ENCODE data around the gene LYRM7. TPM values are rescaled to one million over a fixed set of nuclear protein-coding genes. Genes with fewer than 3 reads are reported as not detected.

The LYRM7 gene
- total RNA-seq, 4 donors from 2014 or later: 6.6 to 8.8 (median 7.9) TPM

DNA sequence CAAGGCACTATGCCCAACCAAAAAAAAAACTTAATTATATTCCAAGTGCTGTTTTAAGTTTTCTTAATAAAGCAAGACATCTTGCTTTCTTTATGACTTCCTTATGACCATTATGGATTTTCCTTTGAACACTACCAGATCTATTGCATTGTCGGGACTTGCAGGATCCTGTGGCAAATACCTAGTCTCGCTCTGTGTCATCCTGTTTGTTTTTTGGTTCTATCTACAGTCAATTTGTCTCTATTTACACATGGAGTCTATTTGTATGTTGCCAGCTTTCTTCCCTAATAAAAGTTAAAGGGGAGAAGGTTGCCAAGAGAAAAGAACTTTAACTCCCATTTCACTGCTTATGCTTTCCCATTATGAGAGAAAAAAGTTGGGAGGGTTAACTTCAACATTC, 10.6 kb upstream of the LYRM7 start:
- Histone ChIP-seq H3K36me3 (peaks cover 0 to 48% (median 0%) of the 10 kb centered on the region in 3 donors), H3K4me3 (no peak overlapping the region), H3K4me1 (peaks cover 0 to 11% (median 5%) of the 10 kb centered on the region in 4 donors), H3K27me3 (no peaks in the 10 kb centered on the region), H3K9me3 (no peaks in the 10 kb centered on the region), H3K27ac (no peak overlapping the region)
- no peak for DNase-seq
- TF ChIP-seq, protein P1, sequence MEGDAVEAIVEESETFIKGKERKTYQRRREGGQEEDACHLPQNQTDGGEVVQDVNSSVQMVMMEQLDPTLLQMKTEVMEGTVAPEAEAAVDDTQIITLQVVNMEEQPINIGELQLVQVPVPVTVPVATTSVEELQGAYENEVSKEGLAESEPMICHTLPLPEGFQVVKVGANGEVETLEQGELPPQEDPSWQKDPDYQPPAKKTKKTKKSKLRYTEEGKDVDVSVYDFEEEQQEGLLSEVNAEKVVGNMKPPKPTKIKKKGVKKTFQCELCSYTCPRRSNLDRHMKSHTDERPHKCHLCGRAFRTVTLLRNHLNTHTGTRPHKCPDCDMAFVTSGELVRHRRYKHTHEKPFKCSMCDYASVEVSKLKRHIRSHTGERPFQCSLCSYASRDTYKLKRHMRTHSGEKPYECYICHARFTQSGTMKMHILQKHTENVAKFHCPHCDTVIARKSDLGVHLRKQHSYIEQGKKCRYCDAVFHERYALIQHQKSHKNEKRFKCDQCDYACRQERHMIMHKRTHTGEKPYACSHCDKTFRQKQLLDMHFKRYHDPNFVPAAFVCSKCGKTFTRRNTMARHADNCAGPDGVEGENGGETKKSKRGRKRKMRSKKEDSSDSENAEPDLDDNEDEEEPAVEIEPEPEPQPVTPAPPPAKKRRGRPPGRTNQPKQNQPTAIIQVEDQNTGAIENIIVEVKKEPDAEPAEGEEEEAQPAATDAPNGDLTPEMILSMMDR (IDR thresholded peaks at IDR 0.05): no peak
- TF ChIP-seq POLR2A (IDR thresholded peaks at IDR 0.05): no peak

DNA sequence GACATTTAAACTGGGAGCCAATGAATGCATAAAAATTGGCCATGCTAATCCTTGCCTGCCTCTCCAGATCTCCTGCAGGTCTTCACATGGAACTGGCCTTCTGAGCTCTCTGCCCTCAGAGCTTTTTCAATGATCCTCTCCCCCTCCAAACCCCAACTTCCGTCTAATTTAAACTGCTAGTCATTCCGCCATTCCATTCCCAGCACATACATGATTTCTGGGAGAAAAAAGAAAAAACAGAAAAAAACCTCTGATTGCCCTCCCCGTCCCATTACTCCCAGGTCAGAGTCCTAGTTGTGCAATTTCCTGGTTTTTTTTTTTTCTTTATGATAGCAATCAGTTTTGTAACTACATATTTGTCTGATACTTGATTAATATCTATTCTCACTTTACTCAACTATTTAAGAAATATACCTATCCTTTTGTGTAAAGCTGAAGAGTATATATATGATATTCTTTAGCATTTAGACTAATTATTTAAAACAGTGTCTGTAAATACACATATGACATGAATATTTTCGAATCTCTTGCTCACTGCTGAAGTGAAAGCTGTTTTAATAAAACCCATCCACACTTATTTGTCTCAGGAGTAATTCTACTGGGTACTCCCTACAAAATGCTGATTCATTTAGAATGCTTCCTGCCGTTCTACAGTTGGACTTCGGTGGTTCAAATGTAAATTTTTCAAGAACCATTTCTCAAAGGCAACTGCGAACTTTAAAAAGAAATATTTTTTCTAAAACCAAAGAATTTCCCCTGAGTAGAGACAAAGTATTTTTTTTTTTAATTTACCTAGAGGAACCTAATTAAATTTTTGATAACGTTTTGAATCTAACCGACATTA, 7.2 kb upstream of the LYRM7 start:
- Histone ChIP-seq H3K36me3 (peaks cover 0 to 43% (median 0%) of the 10 kb centered on the region in 3 donors), H3K4me3 (peak overlapping the region; percentile 68 to 95 (median 76)), H3K9me3 (no peaks in the 10 kb centered on the region), H3K27me3 (no peaks in the 10 kb centered on the region), H3K27ac (peak overlapping the region; percentile 90 to 99 (median 94)), H3K4me1 (peaks cover 0 to 17% (median 7%) of the 10 kb centered on the region in 4 donors)
- no peak for TF ChIP-seq POLR2A (IDR thresholded peaks at IDR 0.05)
- TF ChIP-seq, protein P1 (IDR thresholded peaks at IDR 0.05): peak in 1 of 6 experiments; percentile 18
- no peak for DNase-seq

DNA sequence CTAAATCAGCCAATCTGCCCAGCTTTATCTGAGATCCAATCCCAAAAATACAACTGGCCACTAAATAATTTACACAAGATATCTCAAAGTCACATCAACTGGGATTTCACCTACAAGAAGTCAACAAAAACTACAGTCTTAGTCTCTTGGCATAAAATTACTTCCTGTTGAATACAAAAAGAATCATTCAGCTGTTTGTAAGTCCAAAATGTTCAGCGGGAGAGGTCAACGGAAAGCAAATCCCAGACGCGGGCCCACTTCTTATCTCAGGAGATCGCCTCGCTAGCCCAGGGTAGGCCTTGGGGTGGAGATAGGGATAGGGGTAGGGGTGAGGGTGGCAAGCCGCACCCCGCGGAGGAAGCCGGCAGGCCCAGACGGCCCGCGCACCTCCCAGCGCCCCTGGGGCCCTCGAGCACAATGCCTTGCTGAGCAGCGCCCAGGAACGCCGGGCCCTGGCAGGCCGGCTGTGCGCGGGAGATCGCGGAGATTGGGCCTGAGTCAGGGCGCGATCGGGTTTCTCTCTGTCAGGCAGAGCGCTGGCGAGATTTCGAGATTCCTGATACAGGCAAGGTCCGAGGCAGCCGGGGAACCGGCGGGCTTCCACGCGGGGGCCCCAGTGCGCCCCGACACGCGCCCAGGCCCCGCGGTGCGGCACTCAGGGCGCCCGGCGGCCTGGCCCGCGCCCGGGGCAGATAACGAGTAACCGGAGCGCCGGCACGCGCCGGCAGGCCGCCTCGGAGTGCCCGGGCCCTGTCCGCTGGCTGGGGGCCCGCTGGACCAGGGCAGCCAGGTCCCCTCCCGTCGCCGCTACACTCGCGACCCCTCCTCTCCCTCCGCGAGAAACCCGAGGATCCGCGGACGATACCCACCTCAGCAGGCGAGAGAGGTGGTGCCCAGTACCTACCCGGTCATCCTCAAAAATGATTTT, 6.3 kb upstream of the LYRM7 start:
- Histone ChIP-seq H3K27ac (peak overlapping the region; percentile 90 to 99 (median 94)), H3K27me3 (no peaks in the 10 kb centered on the region), H3K9me3 (no peaks in the 10 kb centered on the region), H3K4me1 (peaks cover 0 to 17% (median 7%) of the 10 kb centered on the region in 4 donors), H3K36me3 (peaks cover 0 to 33% (median 0%) of the 10 kb centered on the region in 3 donors), H3K4me3 (peak overlapping the region; percentile 68 to 95 (median 76))
- DNase-seq: peak; percentile 75 to 88 (median 85)
- TF ChIP-seq, protein P1 (IDR thresholded peaks at IDR 0.05): peak in 5 of 6 experiments; percentile 16 to 37 (median 27)
- TF ChIP-seq POLR2A (IDR thresholded peaks at IDR 0.05): peak in 1 of 2 donors; percentile 48

DNA sequence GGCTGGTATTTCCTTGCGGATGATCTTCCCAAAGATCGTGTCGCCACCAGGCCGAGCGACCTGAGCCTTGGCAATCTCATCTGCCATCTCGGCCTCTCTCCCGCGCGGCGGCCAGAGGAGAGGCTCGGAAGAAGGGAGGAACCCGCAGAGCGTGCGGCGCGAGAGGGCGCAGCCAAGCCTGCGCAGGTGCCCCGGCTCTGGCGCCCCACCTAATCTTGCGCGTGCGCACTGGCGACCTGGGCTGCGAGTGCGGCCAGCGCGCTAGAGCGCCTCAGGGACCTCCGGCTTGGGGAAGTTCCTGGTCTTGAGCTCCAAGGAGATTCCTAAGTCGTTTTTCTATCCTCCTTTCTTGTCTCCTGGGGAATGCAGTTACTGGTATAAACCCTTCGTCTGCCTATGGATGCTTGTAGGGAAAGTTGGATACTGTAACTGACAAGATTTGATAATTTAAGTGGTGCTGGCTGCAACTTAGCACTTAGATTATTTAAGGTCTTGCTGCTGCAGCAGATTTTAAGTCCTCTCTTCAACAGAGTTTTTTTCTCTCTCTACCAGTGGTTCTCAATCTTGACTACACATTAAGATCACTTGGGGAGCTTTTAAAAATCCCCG, 5.5 kb upstream of the LYRM7 start, which contains the start of gene HINT1:
Gene HINT1 (minus strand): TSS at position 138 of the 609 bp plus-strand sequence. CDS start 51 bp downstream, at position 87.
- TF ChIP-seq, protein P1 (IDR thresholded peaks at IDR 0.05): peak in 3 of 6 experiments; percentile 15 to 30 (median 21)
- peak; percentile 75 to 87 for TF ChIP-seq POLR2A (IDR thresholded peaks at IDR 0.05)

DNA sequence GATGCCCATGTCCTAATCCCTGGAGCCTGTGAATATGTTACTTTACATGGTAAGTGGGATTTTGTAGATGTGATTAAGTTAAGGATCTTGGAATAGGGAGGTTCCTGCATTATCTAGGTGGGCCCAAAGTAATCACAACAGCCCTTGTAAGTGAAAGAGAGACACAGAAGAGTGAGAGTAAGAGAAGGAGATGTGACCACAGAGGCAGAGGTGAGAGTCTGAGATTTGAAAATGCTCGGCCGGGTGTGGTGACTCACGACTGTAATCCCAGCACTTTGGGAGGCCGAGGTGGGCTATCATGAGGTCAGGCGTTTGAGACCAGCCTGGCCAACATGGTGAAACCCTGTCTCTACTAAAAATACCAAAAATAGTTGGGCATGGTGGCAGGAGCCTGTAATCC, 3.1 kb upstream of the LYRM7 start:
- TF ChIP-seq POLR2A (IDR thresholded peaks at IDR 0.05): no peak
- TF ChIP-seq, protein P1 (IDR thresholded peaks at IDR 0.05): no peak
- Histone ChIP-seq H3K9me3 (no peaks in the 10 kb centered on the region), H3K4me1 (peaks cover 0 to 28% (median 7%) of the 10 kb centered on the region in 4 donors), H3K27ac (no peak overlapping the region), H3K36me3 (peaks cover 0 to 1% (median 0%) of the 10 kb centered on the region in 3 donors), H3K27me3 (no peaks in the 10 kb centered on the region), H3K4me3 (no peak overlapping the region)
- DNase-seq: no peak

More for the DNA sequence above, 5.5 kb upstream of the LYRM7 start, which contains the start of gene HINT1:
- DNase-seq: peak; percentile 92 to 97 (median 96)
- Histone ChIP-seq H3K27me3 (no peaks in the 10 kb centered on the region), H3K4me1 (peaks cover 0 to 17% (median 7%) of the 10 kb centered on the region in 4 donors), H3K4me3 (peak within 1 kb of the TSS; percentile 68 to 95 (median 76)), H3K27ac (peak within 1 kb of the TSS; percentile 90 to 99 (median 94)), H3K36me3 (peaks cover 0 to 25% (median 0%) of the 10 kb centered on the region in 3 donors), H3K9me3 (no peaks in the 10 kb centered on the region)

Data from Peyer's patch (tissue), 4 donors.